PC-3 (cell line): ENCODE results near the gene CHD6.

Experiments used
- EZH2 ChIP-seq: fragments of 300-600 bp; sonication (generic); IDR thresholded peaks from one replicate; pipeline ENCODE4 v1.6.1; 2017; ENCODE audit warnings: antibody characterized with exemption, mild to moderate bottlenecking, low read length; ENCODE audit not compliant: unreplicated experiment
- EZH2phosphoT487 ChIP-seq: fragments of 300-600 bp; sonication (generic); IDR thresholded peaks from 2 replicates; pipeline ENCODE4 v1.6.1; 2018; ENCODE audit warnings: mild to moderate bottlenecking, antibody characterized with exemption, low read length, borderline replicate concordance
- TF ChIP-seq, protein P1 (sequence below): fragments of 300-600 bp; sonication (generic); conservative IDR thresholded peaks from 2 replicates; pipeline ENCODE4 v1.5.1; 2017; ENCODE audit warnings: antibody characterized with exemption, low read depth, mild to moderate bottlenecking, low read length

DNA sequence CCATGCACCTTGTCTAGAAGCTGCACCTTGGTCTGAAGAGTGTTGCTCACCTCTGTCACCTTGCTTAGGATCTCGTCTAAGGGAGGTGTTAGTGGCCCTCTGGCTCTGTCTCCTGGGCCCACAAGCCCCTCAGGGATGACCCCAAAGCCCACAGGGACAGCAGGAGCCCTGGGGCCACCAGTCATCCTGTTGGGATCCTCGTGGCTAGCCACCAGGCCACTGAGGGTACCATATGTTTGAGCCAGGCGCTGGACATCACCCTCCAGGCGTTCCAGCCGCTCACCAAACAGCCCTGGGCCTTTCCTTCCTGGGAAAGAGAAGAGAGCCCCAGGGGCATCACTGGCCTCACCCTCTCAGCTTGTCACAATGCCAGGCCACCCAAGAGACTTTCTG lies 255.4 kb downstream of the CHD6 start:
- TF ChIP-seq, protein P1, sequence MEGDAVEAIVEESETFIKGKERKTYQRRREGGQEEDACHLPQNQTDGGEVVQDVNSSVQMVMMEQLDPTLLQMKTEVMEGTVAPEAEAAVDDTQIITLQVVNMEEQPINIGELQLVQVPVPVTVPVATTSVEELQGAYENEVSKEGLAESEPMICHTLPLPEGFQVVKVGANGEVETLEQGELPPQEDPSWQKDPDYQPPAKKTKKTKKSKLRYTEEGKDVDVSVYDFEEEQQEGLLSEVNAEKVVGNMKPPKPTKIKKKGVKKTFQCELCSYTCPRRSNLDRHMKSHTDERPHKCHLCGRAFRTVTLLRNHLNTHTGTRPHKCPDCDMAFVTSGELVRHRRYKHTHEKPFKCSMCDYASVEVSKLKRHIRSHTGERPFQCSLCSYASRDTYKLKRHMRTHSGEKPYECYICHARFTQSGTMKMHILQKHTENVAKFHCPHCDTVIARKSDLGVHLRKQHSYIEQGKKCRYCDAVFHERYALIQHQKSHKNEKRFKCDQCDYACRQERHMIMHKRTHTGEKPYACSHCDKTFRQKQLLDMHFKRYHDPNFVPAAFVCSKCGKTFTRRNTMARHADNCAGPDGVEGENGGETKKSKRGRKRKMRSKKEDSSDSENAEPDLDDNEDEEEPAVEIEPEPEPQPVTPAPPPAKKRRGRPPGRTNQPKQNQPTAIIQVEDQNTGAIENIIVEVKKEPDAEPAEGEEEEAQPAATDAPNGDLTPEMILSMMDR: no peak
- no peak for TF ChIP-seq EZH2
- no peak for TF ChIP-seq EZH2phosphoT487
